Measurements from ENCODE around the gene PRKN. TPM values are rescaled to one million over a fixed set of nuclear protein-coding genes. Genes with fewer than 3 reads are reported as not detected.

Gene PRKN
- total RNA-seq, 2 donors from 2014 or later, result 3.3 to 4.8 TPM

GRCh38 chr6:162526960-162527359 is 200.6 kb downstream of the PRKN start:
- no peaks in the 10 kb centered on the region for H3K27me3 ChIP-seq (ENCODE audit: control insufficient read depth, insufficient read depth, low read length, poor library complexity, severe bottlenecking)
- Mint-ChIP-seq H3K27ac (no peak overlapping the region), H3K36me3 (ENCODE audit: low read depth) (no peaks in the 10 kb centered on the region), H3K9me3 (no peaks in the 10 kb centered on the region), H3K4me3 (no peak overlapping the region), H3K27me3 (ENCODE audit: insufficient read depth) (no peaks in the 10 kb centered on the region), H3K4me1 (peaks cover 10% of the 10 kb centered on the region)
- no peaks in the 10 kb centered on the region for H3K4me1 ChIP-seq (ENCODE audit: control insufficient read depth, insufficient read depth, low read length)
- DNase-seq, result no peak
- H3K9me3 ChIP-seq (ENCODE audit: control insufficient read depth, low read length), result no peaks in the 10 kb centered on the region
- no peak for TF ChIP-seq CTCF (conservative IDR thresholded peaks at IDR 0.05)
- no peak overlapping the region for H3K27ac ChIP-seq (ENCODE audit: low read depth, low read length)
- H3K4me3 ChIP-seq (ENCODE audit: low read length), result no peak overlapping the region
- no peak overlapping the region for H3K9ac ChIP-seq (ENCODE audit: extremely low read depth, low read length, poor library complexity, severe bottlenecking)
- no peaks in the 10 kb centered on the region for H3K36me3 ChIP-seq (ENCODE audit: control insufficient read depth, insufficient read depth, low read length)
- 52 to 74% methylated on average over 4 to 7 of the region's 7 CpGs for WGBS, 2 experiments (ENCODE audit: insufficient coverage in 1 of 2, insufficient read length in 1 of 2)

GRCh38 chr6:162525181-162525580 is 202.4 kb downstream of the PRKN start:
- Mint-ChIP-seq H3K9me3 (no peaks in the 10 kb centered on the region), H3K27me3 (ENCODE audit: insufficient read depth) (no peaks in the 10 kb centered on the region), H3K36me3 (ENCODE audit: low read depth) (no peaks in the 10 kb centered on the region), H3K27ac (no peak overlapping the region), H3K4me1 (peaks cover 8% of the 10 kb centered on the region), H3K4me3 (no peak overlapping the region)
- H3K9me3 ChIP-seq (ENCODE audit: control insufficient read depth, low read length), result no peaks in the 10 kb centered on the region
- no peaks in the 10 kb centered on the region for H3K27me3 ChIP-seq (ENCODE audit: control insufficient read depth, insufficient read depth, low read length, poor library complexity, severe bottlenecking)
- H3K27ac ChIP-seq (ENCODE audit: low read depth, low read length), result no peak overlapping the region
- TF ChIP-seq CTCF (conservative IDR thresholded peaks at IDR 0.05), result no peak
- WGBS, 2 experiments (ENCODE audit: insufficient coverage in 1 of 2, insufficient read length in 1 of 2), result 92 to 96% methylated on average over 5 to 6 of the region's 6 CpGs
- no peaks in the 10 kb centered on the region for H3K36me3 ChIP-seq (ENCODE audit: control insufficient read depth, insufficient read depth, low read length)
- no peak overlapping the region for H3K9ac ChIP-seq (ENCODE audit: extremely low read depth, low read length, poor library complexity, severe bottlenecking)
- no peaks in the 10 kb centered on the region for H3K4me1 ChIP-seq (ENCODE audit: control insufficient read depth, insufficient read depth, low read length)
- H3K4me3 ChIP-seq (ENCODE audit: low read length), result no peak overlapping the region
- DNase-seq, result no peak

GRCh38 chr6:162512744-162513143 is 214.8 kb downstream of the PRKN start:
- Mint-ChIP-seq H3K27ac (no peak overlapping the region), H3K4me1 (no peaks in the 10 kb centered on the region), H3K27me3 (ENCODE audit: insufficient read depth) (no peaks in the 10 kb centered on the region), H3K4me3 (no peak overlapping the region), H3K9me3 (peaks cover 2% of the 10 kb centered on the region), H3K36me3 (ENCODE audit: low read depth) (no peaks in the 10 kb centered on the region)
- H3K4me3 ChIP-seq (ENCODE audit: low read length), result no peak overlapping the region
- H3K9me3 ChIP-seq (ENCODE audit: control insufficient read depth, low read length), result peaks cover 3% of the 10 kb centered on the region
- no peak overlapping the region for H3K9ac ChIP-seq (ENCODE audit: extremely low read depth, low read length, poor library complexity, severe bottlenecking)
- no peaks in the 10 kb centered on the region for H3K36me3 ChIP-seq (ENCODE audit: control insufficient read depth, insufficient read depth, low read length)
- no peak overlapping the region for H3K27ac ChIP-seq (ENCODE audit: low read depth, low read length)
- TF ChIP-seq CTCF (conservative IDR thresholded peaks at IDR 0.05), result no peak
- no peaks in the 10 kb centered on the region for H3K27me3 ChIP-seq (ENCODE audit: control insufficient read depth, insufficient read depth, low read length, poor library complexity, severe bottlenecking)
- 78 to 89% methylated on average over 1 to 4 of the region's 4 CpGs for WGBS, 2 experiments (ENCODE audit: insufficient coverage in 1 of 2, insufficient read length in 1 of 2)
- DNase-seq, result no peak
- no peaks in the 10 kb centered on the region for H3K4me1 ChIP-seq (ENCODE audit: control insufficient read depth, insufficient read depth, low read length)

All from endodermal cell (in vitro differentiated cells).